Right cardiac atrium (tissue), 5 donors: ENCODE measurements around the gene UNC5A. TPM values are rescaled to one million over a fixed set of nuclear protein-coding genes. Genes with fewer than 3 reads are reported as not detected.
A peak's percentile ranks its signal among the peaks of the same experiment; 100 is the strongest.

Experiments
- ATAC-seq, 2 donors: fragments of 200-7000 bp; cut with Tn5 transposase; one replicate each; pipeline versions ENCODE4 v1.8.0 to v1.9.1; 2020; ENCODE audit warnings: moderate library complexity in 2 of 2, mild to moderate bottlenecking in 1 of 2
- DNase-seq, 3 donors: peaks; one replicate each; pipeline ENCODE4 v3.0.0-alpha.2; 2020
- H3K27ac ChIP-seq: one replicate; pipeline ENCODE4 v1.5.1; 2013; ENCODE audit warnings: mild to moderate bottlenecking, low read length, control low read depth, moderate library complexity
- H3K27me3 ChIP-seq: one replicate; pipeline ENCODE4 v1.6.1; 2013; ENCODE audit not compliant: control insufficient read depth, insufficient read depth
- H3K4me1 ChIP-seq: one replicate; pipeline ENCODE4 v1.6.1; 2013; ENCODE audit warnings: low read length; ENCODE audit not compliant: control insufficient read depth, insufficient read depth
- H3K4me3 ChIP-seq: one replicate; pipeline ENCODE4 v1.5.1; 2013; ENCODE audit warnings: low read length, control low read depth
- H3K9me3 ChIP-seq: one replicate; pipeline ENCODE4 v1.6.1; 2013; ENCODE audit warnings: low read length; ENCODE audit not compliant: control insufficient read depth
- WGBS: extraction: QIAGEN DNeasy Blood & Tissue Kit; methylation state at CpG from one replicate; pipeline ENCODE4 v1.1.7; 2013; 5-methylcytosine and 5-hydroxymethylcytosine counted together
- intact Hi-C, 4 donors: fragments of 100-400 bp; cut with DNase I; formaldehyde crosslinking; loops; one replicate each; pipeline versions ENCODE4 v1.11.0 to v1.14.0; 2022 to 2023
- long read RNA-seq, 4 donors: library from polyadenylated mRNA; unstranded; transcript quantifications; one replicate each; pipeline ENCODE4 v2.0.0, GENCODE V29; 2020 to 2021
- polyA plus RNA-seq: library from polyadenylated mRNA; stranded (reverse); fragments of 200-250 nt; gene quantifications from one replicate; pipeline ENCODE4 v1.2.3, GENCODE V29; 2013
- total RNA-seq, 4 donors: library from RNA; stranded (reverse); fragmentation: NEBNext Ultra II Directional; extraction: Animal tissue kit (Norgen Biotek cat#: 25700); gene quantifications; one replicate each; pipeline ENCODE4 v1.2.1, GENCODE V29; 2021
- donor health status: healthy with polysubstance abuse.
- donor health status: DM: no; HTN: yes; CAD: no.
- donor health status: DM: no; HTN: no; CAD: no.
- donor health status: DM: no; HTN: yes; CAD: no; lungs with severe emphysema.
- donor health status: DM: yes; HTN: yes; CAD: no.

The UNC5A gene
- total RNA-seq (under 1 TPM; 0.17 to 0.85 (median 0.44) TPM), polyA plus RNA-seq (0.68 TPM)
- long read RNA-seq, donor 1: 0 reads
- long read RNA-seq, donor 2, partial matches to known transcripts: 1 of 2 reads
- long read RNA-seq, donor 2, other reads (novel, unspliced or antisense): 1 of 2 reads
- long read RNA-seq, donor 3, partial matches to known transcripts: 0 of 1 reads
- long read RNA-seq, donor 3, other reads (novel, unspliced or antisense): 1 of 1 reads
- long read RNA-seq, donor 4, partial matches to known transcripts: 0 of 2 reads
- long read RNA-seq, donor 4, other reads (novel, unspliced or antisense): 1 of 2 reads

GRCh38 chr5:176810081-176810597 is at the start of gene UNC5A:
Gene UNC5A (plus strand): TSS chr5:176810559. CDS start chr5:176810751, 192 bp downstream.
- no peaks in the 10 kb centered on the region for H3K27me3 ChIP-seq
- under 1% methylated on average over 62 of the region's 65 CpGs for WGBS
- intact Hi-C loops: loop anchor here in 1 of 4 donors (5.0 kb wide), 1 partner anchor 148 kb away; no protein-coding TSS in a partner anchor

GRCh38 chr5:176761755-176762154 is 48.6 kb upstream of the UNC5A start:
- no peak for ATAC-seq
- 82% methylated on average over 2 of the region's 2 CpGs for WGBS
- intact Hi-C loops: no loop called here
- Histone ChIP-seq H3K4me1 (no peaks in the 10 kb centered on the region), H3K27ac (no peak overlapping the region), H3K9me3 (no peaks in the 10 kb centered on the region), H3K4me3 (no peak overlapping the region), H3K27me3 (peaks cover 3% of the 10 kb centered on the region)
- DNase-seq: no peak

More at GRCh38 chr5:176810081-176810597, at the start of gene UNC5A:
- no peak within 1 kb of the TSS for H3K27ac ChIP-seq
- H3K4me1 ChIP-seq: no peaks in the 10 kb centered on the region
- ATAC-seq: no peak
- H3K9me3 ChIP-seq: no peaks in the 10 kb centered on the region
- peak in 1 of 3 donors; percentile 54 for DNase-seq
- H3K4me3 ChIP-seq: peak within 1 kb of the TSS; percentile 45

GRCh38 chr5:176762489-176762888 is 47.9 kb upstream of the UNC5A start:
- no peak for ATAC-seq

GRCh38 chr5:176765687-176766086 is 44.7 kb upstream of the UNC5A start:
- Histone ChIP-seq H3K27me3 (peaks cover 3% of the 10 kb centered on the region), H3K4me1 (no peaks in the 10 kb centered on the region), H3K4me3 (no peak overlapping the region), H3K27ac (no peak overlapping the region), H3K9me3 (no peaks in the 10 kb centered on the region)
- no peak for DNase-seq
- intact Hi-C loops: no loop called here
- WGBS: 96% methylated on average over 1 of the region's 1 CpG
- ATAC-seq: no peak

More at GRCh38 chr5:176762489-176762888, 47.9 kb upstream of the UNC5A start:
- Histone ChIP-seq H3K4me1 (no peaks in the 10 kb centered on the region), H3K27ac (no peak overlapping the region), H3K27me3 (peaks cover 3% of the 10 kb centered on the region), H3K9me3 (no peaks in the 10 kb centered on the region), H3K4me3 (no peak overlapping the region)
- intact Hi-C loops: no loop called here
- no peak for DNase-seq
- WGBS: 53% methylated on average over 9 of the region's 9 CpGs

GRCh38 chr5:176768174-176768970 is 42.0 kb upstream of the UNC5A start:
- Histone ChIP-seq H3K9me3 (no peaks in the 10 kb centered on the region), H3K4me1 (no peaks in the 10 kb centered on the region), H3K27me3 (no peaks in the 10 kb centered on the region), H3K4me3 (no peak overlapping the region), H3K27ac (no peak overlapping the region)
- DNase-seq (no peak), ATAC-seq (no peak)
- intact Hi-C loops: no loop called here
- WGBS: 69% methylated on average over 10 of the region's 10 CpGs

GRCh38 chr5:176769911-176770310 is 40.4 kb upstream of the UNC5A start:
- no peak for ATAC-seq
- Histone ChIP-seq H3K4me1 (no peaks in the 10 kb centered on the region), H3K27ac (no peak overlapping the region), H3K27me3 (no peaks in the 10 kb centered on the region), H3K9me3 (no peaks in the 10 kb centered on the region), H3K4me3 (no peak overlapping the region)
- WGBS: 84% methylated on average over 9 of the region's 9 CpGs
- no peak for DNase-seq
- intact Hi-C loops: no loop called here

- DNase-seq: no peak
- no peak overlapping the region for H3K4me3 ChIP-seq
- 91% methylated on average over 8 of the region's 8 CpGs for WGBS
- H3K9me3 ChIP-seq: no peaks in the 10 kb centered on the region
- intact Hi-C loops: no loop called here
- H3K4me1 ChIP-seq: no peaks in the 10 kb centered on the region
- no peaks in the 10 kb centered on the region for H3K27me3 ChIP-seq
- H3K27ac ChIP-seq: no peak overlapping the region
- no peak for ATAC-seq
These were observed 39.9 kb upstream of the UNC5A start for GRCh38 chr5:176770431-176770830.

- Histone ChIP-seq H3K4me3 (no peak overlapping the region), H3K9me3 (no peaks in the 10 kb centered on the region), H3K4me1 (no peaks in the 10 kb centered on the region), H3K27ac (no peak overlapping the region), H3K27me3 (no peaks in the 10 kb centered on the region)
- ATAC-seq: no peak
- WGBS: 89% methylated on average over 8 of the region's 8 CpGs
- no peak for DNase-seq
- intact Hi-C loops: no loop called here
These were observed 39.1 kb upstream of the UNC5A start for GRCh38 chr5:176771102-176771845.

GRCh38 chr5:176772271-176773210 is 37.8 kb upstream of the UNC5A start:
- H3K27ac ChIP-seq: no peak overlapping the region
- intact Hi-C loops: no loop called here
- H3K4me3 ChIP-seq: no peak overlapping the region
- ATAC-seq (no peak), DNase-seq (no peak)
- H3K9me3 ChIP-seq: no peaks in the 10 kb centered on the region
- no peaks in the 10 kb centered on the region for H3K27me3 ChIP-seq
- H3K4me1 ChIP-seq: no peaks in the 10 kb centered on the region
- WGBS: 78% methylated on average over 13 of the region's 13 CpGs

- Histone ChIP-seq H3K27ac (no peak overlapping the region), H3K4me3 (no peak overlapping the region), H3K9me3 (no peaks in the 10 kb centered on the region), H3K27me3 (no peaks in the 10 kb centered on the region), H3K4me1 (no peaks in the 10 kb centered on the region)
- intact Hi-C loops: no loop called here
- 85% methylated on average over 16 of the region's 16 CpGs for WGBS
- ATAC-seq: no peak
- DNase-seq: no peak
These were observed 36.8 kb upstream of the UNC5A start for GRCh38 chr5:176773408-176774035.
